ENCODE results near the gene CNTNAP2. TPM values are rescaled to one million over a fixed set of nuclear protein-coding genes. Genes with fewer than 3 reads are reported as not detected.

CNTNAP2 gene
- total and polyA plus RNA-seq, 2 of the 8 experiments (the other 6 are each of a cell fraction or from before 2014, with no cell fraction given), result 27.9 to 71.0 TPM

DNA sequence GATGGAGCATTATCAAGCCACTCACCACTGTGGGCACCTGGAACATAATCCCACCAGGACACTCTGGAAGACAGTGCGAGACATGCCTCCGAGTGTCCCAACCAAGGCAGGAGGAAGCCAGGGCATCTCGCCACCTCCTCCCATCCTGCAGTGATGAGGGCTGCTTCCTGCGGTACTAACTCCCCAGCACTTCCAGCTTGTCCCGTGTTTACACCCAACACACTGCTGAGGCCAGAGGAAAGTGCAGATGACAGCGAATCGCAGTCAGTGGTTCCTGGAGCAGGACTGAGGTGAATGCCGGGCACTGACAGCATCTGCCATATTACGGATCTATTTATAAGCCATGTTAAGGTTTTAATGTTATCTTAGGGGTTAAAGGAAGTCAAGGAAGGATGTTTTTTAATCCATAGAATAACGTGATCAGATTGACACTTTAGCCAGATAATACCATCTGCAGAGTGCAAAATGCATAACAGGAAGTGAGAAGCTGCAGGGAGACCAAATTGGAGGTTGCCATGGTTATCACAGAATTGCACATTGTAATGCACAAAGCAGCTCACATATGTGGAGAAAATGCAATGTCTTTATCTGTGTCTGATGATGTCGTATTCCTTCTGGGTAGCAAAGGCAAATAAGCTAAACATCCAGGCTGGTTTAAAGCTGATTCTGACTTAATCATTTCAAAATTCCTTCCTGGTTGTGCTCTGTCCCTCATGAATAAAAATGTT is 2159.9 kb downstream of the CNTNAP2 start:
- no peak overlapping the region for H3K23ac ChIP-seq (ENCODE audit: insufficient read length)
- H3K23me2 ChIP-seq (ENCODE audit: low read depth, low read length), result no peaks in the 10 kb centered on the region
- no peak overlapping the region for H2BK5ac ChIP-seq (ENCODE audit: low read depth, low read length)
- H3K79me1 ChIP-seq (ENCODE audit: low read depth, low read length), result no peaks in the 10 kb centered on the region
- no peak for DNase-seq (ENCODE audit: low read depth in 1 of 2, low spot score in 2 of 2)
- H2BK20ac ChIP-seq (ENCODE audit: low read length), result no peak overlapping the region
- H4K91ac ChIP-seq (replicated peaks; ENCODE audit: insufficient read length, low read length), result no peak overlapping the region
- ChIA-PET CTCF (ENCODE audit: partially characterized antibody) (interaction anchor here (0.8 to 5.2 kb wide), 6 partner anchors 9 to 204 kb away, joined by 3 to 28 read pairs (median 6); no protein-coding TSS in a partner anchor), POLR2A (ENCODE audit: partially characterized antibody) (interaction anchor here (0.5 to 0.6 kb wide), 2 partner anchors 23 to 444 kb away, joined by 3 read pairs; no protein-coding TSS in a partner anchor)
- H3K18ac ChIP-seq (ENCODE audit: extremely low read depth, low read length), result no peak overlapping the region
- H2BK12ac ChIP-seq (ENCODE audit: low read depth, low read length), result no peak overlapping the region
- H4K8ac ChIP-seq (ENCODE audit: extremely low read depth, insufficient read depth, low read length), result no peak overlapping the region
- no peak overlapping the region for H3K27ac ChIP-seq (ENCODE audit: low read depth, low read length)
- H2BK15ac ChIP-seq (ENCODE audit: low read length), result no peak overlapping the region
- no peak overlapping the region for H3K56ac ChIP-seq (replicated peaks; ENCODE audit: insufficient read length, low read depth, low read length)
- no peak overlapping the region for H3K9ac ChIP-seq (replicated peaks in 1 of 4; ENCODE audit: extremely low read depth in 1 of 4, low read depth in 3 of 4, low read length in 3 of 4)
- H3K79me2 ChIP-seq (ENCODE audit: control insufficient read depth in 1 of 2, insufficient read depth in 2 of 2, low read length in 2 of 2), result no peaks in the 10 kb centered on the region
- FAIRE-seq, result no peak
- H2AFZ ChIP-seq (ENCODE audit: low read length), result no peak overlapping the region
- no peaks in the 10 kb centered on the region for H3K9me3 ChIP-seq (ENCODE audit: insufficient read depth in 2 of 2, low read depth in 1 of 2, low read length in 1 of 2)
- WGBS, 2 experiments (ENCODE audit: extremely low coverage in 1 of 2, insufficient coverage in 1 of 2, insufficient read length in 1 of 2, insufficient replicate concordance in 2 of 2, low coverage in 1 of 2, low lambda C conversion rate in 2 of 2, missing lambda C conversion rate in 1 of 2), result 90% methylated on average over 11 of the region's 11 CpGs; no CpG with 5 or more reads in 1 of the 2 experiments
- H3K4ac ChIP-seq (replicated peaks; ENCODE audit: insufficient read length, low read depth, low read length), result no peak overlapping the region
- H4K20me1 ChIP-seq (replicated peaks in 1 of 2; ENCODE audit: control insufficient read depth in 1 of 2, insufficient read depth in 2 of 2, low read length in 2 of 2), result no peaks in the 10 kb centered on the region
- no peak overlapping the region for H3K4me2 ChIP-seq (ENCODE audit: insufficient read depth in 1 of 2, low read depth in 2 of 2, low read length in 2 of 2)
- no peak overlapping the region for H3K14ac ChIP-seq (ENCODE audit: insufficient read length)
- no peaks in the 10 kb centered on the region for H3K4me1 ChIP-seq (replicated peaks in 1 of 4; ENCODE audit: control insufficient read depth in 3 of 4, insufficient read depth in 4 of 4, low read length in 3 of 4)
- no peaks in the 10 kb centered on the region; a peak in 1 of 7 replicates for H3K27me3 ChIP-seq (replicated peaks in 1 of 4; ENCODE audit: control insufficient read depth in 3 of 4, extremely low read depth in 1 of 4, insufficient read depth in 3 of 4, low read length in 3 of 4)
- H4K5ac ChIP-seq (ENCODE audit: insufficient read length, low read depth, low read length), result no peak overlapping the region
- no peak overlapping the region for H3K4me3 ChIP-seq (ENCODE audit: extremely low read depth in 1 of 4, insufficient read depth in 2 of 4, low read depth in 3 of 4, low read length in 4 of 4)
- H2BK120ac ChIP-seq (replicated peaks; ENCODE audit: low read depth, low read length), result no peak overlapping the region
- H3K36me3 ChIP-seq (ENCODE audit: control insufficient read depth in 2 of 4, insufficient read depth in 4 of 4, low read length in 3 of 4), result no peaks in the 10 kb centered on the region
- H2AK5ac ChIP-seq (ENCODE audit: low read depth, low read length), result no peak overlapping the region
- TF ChIP-seq TCF12 (IDR thresholded peaks at IDR 0.05; ENCODE audit: low read depth, low read length) (no peak), POLR2A (IDR thresholded peaks at IDR 0.05; ENCODE audit: control extremely low read depth in 1 of 2, low read depth in 2 of 2, low read length in 2 of 2) (no peak), SAP30 (IDR thresholded peaks at IDR 0.05; ENCODE audit: insufficient read depth, insufficient replicate concordance, low read length) (no peak), ZNF274 (IDR thresholded peaks at IDR 0.05; ENCODE audit: borderline replicate concordance, extremely low read depth, low read length) (no peak), CREB1 (IDR thresholded peaks at IDR 0.05) (no peak), ATF3 (IDR thresholded peaks at IDR 0.05; ENCODE audit: insufficient read depth, low read depth, low read length) (no peak), KDM5A (IDR thresholded peaks at IDR 0.05; ENCODE audit: low read length) (no peak), MAX (IDR thresholded peaks at IDR 0.05) (no peak), USF2 (IDR thresholded peaks at IDR 0.05; ENCODE audit: low read length) (no peak), SIRT6 (IDR thresholded peaks at IDR 0.05; ENCODE audit: low read length) (no peak), FOSL1 (IDR thresholded peaks at IDR 0.05; ENCODE audit: insufficient read depth, low read depth, low read length) (no peak), JUND (IDR thresholded peaks at IDR 0.05; ENCODE audit: low read length) (no peak)
